NAMALWA (cell line): ENCODE measurements around the gene VWA3A.
"Not testable (repeated sequence)": the region's sequence is repeated elsewhere in the genome, so short reads cannot be mapped to it uniquely, and the experiment has no call there.

ENCODE experiments used
- DNase-seq: peaks from one replicate; pipeline ENCODE4 v3.0.0-alpha.2; 2015; ENCODE audit warnings: low spot score

The VWA3A gene

DNA sequence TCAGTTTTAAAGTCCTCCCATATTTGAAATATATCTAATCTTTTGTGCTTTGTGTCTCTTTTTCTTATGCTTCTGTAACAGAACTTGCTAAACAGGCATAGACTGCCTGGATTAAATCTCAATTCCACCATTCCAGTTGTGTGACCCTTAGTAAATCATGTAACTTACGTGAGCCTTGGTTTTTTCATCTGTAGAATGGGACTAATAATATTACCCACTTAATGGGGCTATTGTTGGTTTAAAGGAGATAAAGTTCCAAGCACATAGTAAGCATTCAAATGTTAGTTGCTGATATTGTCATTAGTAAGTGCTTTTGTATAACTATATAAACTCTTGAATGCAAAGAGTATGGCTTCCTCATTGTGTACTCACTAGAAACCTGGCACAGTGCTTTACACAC, 5.9 kb upstream of the VWA3A start:
- no peak for DNase-seq

DNA sequence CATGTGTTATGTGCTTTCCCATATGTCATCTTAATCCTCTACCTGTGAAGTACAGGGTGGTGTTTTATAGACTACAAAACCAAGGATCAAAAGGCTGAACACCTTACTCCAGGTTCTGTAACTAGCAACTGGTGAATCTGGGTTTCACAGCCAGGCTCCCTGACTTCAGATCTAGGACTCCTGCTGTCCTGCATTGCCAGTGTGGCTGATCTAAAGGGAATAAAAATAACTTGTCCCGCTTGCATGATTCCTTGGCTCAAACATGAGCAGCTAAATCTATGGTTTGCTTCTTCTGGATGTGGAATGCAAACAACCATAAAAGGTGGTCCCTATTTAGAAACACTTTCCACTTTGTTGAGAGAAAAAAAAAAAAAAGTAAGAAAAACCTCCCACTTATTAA, 3.7 kb upstream of the VWA3A start:
- no peak for DNase-seq

DNA sequence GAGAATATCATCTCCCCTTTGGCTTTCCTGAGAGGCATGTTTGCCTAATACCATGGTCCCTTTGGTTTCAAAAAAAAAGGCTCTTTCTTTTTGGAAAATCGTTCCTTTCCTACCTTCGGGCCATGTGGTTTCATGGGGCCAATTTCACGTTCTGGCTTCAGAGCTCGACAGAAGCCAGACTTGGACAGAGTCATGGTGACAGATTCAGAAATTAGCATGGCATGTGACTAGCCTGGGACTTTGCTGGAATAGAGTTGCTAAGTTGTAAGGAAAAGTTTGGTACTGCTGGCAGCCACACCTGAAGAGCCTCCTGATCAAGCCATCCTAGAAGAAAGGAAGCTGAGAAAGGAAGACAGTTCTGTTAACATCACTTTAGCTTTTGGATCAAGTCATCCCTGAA, 2.4 kb upstream of the VWA3A start:
- no peak for DNase-seq

DNA sequence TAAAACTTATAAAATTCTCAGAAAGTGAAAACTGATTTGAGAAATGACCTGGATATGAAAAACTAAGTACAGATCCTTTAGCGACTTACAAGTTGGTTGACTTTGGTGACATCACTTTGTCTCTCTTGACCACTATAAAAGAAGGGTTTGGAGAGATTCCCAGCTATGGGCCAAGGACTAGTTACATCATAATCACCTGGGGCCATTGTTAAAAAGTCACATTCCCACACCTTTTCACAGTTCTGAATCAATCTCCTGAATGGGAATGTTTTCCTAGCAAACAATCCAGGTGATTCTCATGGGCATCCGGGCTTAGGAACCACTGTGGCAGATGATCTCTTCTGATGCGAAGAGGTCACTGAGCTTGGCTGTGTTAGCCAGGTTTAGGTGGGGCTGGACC, 620 bp upstream of the VWA3A start:
- DNase-seq, result no peak

DNA sequence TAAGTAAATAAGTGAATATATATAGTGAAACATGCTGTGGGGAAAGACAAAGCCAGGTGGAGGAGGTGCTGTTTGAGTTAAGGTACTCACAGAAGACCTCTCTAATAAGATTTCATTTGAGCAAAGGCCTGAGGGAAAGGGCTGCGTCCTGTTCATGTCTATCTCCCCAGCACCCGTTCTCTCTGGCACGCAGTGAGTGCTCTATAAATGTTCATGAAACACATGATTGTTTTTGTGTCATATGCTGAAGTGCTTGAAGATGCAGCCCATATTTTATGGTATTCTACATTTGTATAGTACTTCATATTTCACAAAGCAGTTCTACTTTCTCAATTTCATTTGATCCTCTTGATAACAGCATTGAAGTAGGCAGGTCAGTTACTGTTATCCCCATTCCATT, 990 bp downstream of the VWA3A start:
- DNase-seq, result no peak

DNA sequence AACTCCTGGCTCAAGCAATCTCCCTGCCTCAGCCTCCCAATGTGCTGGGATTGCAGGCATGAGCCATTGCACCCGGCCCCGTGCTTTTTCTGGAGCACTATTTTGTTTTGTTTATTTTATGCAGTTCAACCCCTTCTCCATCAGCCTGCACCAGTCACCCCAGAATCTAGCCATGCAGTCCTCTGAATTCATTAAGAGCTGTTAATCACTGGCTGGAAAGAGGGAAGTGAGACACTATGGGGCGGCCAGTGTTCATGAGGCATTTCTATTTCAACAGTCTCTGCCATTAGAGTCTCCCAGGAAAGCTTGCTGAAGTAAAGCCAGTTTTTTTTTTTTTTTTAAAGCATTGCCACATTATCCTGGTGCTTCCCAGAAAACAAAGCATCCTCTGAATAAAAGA, 1.7 kb downstream of the VWA3A start:
- no peak for DNase-seq

DNA sequence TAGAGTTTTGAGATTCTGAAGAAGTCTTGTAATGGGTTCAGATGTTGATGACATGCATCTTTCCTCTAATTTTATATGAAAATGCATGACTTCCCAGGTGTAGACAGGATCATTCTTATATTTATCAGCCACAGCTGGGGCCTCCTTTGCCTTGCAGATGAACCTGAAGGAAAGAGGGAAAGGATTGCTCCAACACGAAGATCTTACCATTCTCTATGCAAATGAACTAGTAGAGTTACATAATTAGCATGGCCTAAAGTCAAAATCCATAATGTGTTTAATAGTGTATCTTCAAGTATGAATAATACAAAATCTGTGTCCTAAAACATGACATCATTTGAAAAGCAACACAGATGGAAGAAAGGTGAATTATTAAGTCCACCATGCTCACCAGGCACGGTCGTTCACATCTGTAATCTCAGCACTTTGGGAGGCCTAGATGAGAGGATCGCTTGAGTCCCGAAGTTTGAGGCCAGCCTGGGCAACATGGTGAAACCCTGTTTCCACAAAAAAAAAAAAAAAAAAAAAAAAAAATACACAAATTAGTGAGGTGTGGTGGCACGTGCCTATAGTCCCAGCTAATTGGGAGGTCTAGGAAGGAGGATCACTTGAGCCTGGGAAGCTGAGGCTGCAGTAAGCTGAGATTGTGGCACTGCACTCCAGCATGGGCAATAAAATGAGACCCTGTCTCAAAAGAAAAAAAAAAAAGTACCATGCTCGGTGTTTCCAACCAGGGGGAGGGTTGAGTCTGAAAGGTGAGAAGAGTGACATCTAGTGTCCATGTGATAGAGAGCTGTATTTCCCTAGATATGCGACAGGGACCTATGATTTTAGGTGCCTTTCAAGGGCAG, 6.3 kb downstream of the VWA3A start:
- peak; percentile 88 for DNase-seq

DNA sequence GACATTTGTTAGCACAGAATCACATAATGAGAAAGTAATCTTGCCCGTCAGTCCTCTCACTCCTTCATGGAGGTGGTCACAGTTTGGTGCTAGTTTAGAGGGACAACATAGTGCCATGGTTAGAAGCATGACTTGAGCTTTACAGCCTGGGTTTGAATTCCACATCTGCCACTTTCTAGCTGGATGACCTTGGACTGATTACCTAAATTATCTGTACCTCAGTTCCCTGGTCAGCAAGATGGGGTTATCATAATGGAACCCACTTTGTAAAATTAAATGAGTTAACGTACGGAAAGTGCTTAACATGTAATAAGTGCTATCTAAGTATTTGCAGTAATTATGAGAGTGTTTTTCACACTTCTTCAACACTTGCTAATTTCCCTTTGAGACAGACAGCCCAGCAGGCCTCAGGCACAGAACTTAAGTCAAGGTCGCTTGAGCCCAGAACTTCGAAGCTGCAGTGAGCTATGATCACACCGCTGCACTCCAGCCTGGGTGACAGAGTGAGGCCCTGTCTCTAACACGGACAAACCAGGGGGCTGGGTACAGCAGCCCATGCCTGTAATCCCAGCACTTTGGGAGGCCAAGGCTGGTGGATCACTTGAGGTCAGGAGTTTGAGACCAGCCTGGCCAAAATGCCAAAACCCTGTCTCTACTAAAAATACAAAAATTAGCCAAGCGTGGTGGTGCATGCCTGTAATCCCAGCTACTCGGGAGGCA, 7.1 kb downstream of the VWA3A start:
- DNase-seq, result no peak

DNA sequence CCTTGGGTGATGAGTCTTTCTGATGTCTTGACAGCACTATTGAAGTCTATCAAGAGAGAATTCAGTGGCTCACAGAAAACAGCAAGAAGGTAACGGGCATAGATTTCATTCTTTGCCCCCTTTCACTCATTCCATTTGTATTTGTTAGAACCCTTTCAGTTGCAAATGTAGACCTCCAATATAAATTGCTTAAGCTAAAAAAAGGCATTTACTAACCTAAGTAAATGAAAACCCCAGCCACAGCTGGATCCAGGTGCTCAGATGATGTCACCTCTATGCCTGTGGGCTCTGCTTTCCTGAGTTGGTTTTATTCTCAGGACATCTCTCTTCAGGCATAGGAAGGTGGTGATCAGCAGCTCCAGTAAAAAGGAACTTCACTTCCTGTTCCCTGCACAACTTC, 11.1 kb downstream of the VWA3A start:
- no peak for DNase-seq

DNA sequence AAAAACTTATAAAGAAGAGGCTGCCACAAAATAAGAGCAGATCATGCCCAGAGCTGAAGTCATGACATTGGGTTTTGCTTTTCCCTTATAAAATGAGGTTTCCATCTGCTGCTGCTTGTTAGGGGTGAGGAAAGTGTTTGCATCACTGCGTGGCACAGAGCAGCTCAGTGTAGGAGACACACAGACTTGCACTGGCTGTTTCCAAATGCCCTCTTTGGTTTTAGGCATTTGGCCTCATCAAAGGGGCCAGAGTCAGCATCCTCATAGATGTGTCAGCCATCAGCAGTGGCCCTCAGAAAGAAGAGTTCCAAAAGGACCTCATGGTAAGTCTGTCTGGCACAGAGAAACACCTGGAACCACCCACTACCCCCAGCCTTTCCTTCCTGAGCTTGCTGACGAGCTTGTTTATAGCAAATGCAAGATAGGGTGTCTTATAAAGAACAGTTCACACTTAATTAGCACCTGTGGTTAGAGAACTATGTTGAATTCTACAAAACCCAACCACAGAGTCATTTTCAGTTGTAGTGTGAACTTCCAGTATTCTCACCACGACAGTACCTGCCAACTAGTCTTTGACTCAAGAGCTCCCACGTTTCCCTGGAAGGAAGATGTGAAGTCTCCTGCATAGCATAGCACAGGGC, 17.0 kb downstream of the VWA3A start:
- DNase-seq, result no peak

DNA sequence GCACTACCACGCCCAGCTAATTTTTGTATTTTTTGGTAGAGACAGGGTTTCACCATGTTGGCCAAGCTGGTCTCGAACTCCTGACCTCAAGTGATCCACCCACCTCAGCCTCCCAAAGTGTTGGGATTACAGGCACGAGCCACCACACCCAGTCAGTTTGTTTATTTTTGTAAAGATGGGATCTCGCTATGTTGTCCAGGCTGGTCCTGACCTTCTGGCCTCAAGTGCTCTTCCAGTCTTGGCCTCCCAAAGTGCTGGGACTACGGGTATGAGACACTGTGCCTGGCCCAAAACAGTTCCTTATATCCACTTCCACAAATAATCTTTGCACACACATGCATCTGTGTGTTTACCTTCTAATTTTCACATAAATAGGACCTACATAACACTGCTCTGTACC, 19.3 kb downstream of the VWA3A start:
- DNase-seq, result not testable (repeated sequence)

DNA sequence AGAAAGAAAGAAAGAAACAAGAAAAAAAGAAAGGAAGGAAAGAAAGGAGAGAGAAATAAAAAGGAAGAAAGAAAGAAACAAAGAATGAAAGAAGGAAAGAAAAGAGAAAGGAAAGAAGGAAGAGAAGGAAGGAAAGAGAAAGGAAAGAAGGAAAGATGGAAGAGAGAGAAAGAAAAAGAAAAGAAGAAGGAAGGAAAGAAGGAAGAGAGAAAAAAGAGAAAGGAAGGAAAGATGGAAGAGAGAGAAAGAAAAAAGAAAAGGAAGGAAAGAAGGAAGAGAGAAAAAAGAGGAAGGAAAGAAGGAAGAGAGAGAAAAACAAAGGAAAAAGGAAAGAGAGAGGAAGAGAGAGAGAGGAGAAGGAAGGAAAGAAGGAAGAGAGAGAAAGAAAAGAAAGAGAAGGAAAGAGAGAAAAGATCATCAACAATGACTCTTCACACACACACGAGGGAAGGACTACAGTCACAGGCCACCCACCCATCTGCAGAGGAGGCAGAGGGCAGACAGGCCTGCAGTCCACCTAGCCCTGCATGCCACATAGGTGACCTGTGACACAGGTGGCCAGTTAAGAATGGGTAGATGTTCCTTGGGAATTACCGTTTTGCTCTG, 23.9 kb downstream of the VWA3A start:
- no peak for DNase-seq

DNA sequence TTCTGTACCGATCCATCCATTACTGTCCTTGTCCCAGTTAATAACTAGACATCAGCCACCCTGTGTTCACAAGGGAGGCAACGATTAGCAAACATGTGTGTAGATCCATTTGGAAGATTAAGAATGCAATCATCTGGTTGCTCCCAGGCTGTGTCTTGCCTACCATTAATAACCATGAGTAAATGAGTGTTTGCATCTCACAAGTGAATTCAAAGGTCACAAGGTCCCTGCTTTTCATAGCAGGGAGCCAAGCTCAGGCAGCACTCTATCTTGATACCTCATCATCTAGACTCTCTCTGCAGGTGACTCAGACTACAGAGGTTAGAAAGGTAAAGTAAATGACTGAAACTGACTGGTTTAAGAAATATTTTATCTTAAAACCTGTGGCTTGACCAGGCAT, 25.3 kb downstream of the VWA3A start:
- no peak for DNase-seq

DNA sequence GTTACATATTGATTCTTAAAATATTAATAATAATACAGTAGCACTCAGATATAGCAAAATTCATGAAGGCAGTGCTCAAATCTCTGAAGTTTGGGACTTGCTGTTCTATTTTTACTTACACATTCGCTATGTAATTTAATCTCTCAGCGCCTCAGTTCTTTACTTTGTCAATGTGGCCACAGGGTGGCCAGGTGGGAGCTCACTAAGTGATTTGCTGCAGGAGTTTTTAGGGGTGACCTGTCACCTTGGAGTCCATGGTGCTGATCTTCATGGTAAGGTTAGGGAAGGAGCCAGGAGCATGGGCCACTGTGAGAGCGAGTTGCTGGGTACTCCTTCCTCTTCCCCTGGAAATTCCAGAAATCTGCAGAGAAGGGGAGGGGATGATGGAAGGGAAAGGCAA, 28.1 kb downstream of the VWA3A start:
- no peak for DNase-seq

DNA sequence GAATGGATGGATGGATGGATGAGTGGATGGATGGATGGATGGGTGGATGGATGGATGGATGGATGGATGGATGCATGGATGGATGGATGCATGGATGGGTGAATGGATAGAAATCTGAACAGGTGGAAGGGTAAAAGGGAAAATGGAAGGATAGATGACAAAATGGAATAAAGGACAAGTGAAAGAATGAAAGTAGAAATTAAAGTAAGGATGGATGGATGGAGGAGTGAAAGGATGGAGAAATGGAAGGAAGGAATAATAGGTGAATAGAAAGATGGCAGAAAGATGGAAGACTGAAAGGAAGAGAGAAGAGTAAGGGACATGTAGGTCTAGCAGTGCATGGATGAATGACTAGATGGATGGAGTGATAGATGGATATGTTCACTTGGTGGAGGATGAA, 29.9 kb downstream of the VWA3A start:
- DNase-seq, result no peak

DNA sequence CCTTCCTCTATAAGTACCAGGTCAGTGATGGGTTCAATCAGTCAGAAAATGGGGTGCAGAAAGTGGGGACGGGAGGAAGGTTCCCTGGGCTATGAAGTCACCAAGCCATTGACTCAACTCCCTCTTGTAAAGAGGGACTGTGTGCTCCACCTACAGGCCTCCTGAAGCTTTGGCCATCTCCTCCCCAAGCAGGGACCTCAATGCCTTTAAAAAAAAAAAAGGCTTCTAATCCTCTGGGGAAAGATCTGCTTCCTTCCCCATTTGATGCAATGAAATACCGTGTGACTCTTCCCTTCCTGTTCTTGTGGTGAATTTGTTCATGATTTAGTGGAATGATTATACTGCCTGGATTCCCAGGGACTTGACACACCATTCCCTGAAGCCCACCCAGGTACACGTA, 30.8 kb downstream of the VWA3A start:
- DNase-seq, result peak; percentile 55

DNA sequence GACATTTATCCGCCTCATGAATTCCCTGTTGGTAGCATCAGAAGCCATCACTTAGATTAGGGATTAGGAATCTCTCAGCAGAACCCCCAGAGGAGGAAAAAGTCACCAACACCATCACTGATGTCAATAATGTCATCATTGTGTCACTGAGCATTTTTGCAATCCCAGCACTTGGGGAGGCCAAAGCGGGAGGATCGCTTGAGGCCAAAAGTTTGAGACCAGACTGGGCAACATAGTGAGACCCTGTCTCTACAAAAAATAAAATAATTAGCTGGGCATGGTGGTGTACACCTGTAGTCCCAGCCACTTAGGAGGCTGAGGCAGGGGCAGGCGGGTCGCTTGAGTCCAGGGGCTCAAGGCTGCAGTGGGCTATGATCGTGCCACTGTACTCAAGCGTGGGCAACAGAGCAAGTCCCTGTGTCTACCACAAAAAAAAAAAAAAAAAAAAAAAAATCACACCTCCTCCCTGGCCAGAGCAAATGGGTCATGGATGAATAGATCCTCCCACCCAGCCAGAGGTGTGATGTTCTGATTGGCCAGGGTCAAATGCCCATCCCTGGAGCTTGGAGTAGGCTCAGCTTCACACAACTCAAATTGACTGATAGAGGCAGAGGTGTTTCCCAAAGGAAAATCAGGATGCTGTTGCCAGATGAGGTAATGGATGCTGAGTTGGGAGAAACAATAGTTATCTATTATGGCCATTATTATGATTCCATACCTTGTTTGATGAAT, 31.6 kb downstream of the VWA3A start:
- DNase-seq, result no peak

DNA sequence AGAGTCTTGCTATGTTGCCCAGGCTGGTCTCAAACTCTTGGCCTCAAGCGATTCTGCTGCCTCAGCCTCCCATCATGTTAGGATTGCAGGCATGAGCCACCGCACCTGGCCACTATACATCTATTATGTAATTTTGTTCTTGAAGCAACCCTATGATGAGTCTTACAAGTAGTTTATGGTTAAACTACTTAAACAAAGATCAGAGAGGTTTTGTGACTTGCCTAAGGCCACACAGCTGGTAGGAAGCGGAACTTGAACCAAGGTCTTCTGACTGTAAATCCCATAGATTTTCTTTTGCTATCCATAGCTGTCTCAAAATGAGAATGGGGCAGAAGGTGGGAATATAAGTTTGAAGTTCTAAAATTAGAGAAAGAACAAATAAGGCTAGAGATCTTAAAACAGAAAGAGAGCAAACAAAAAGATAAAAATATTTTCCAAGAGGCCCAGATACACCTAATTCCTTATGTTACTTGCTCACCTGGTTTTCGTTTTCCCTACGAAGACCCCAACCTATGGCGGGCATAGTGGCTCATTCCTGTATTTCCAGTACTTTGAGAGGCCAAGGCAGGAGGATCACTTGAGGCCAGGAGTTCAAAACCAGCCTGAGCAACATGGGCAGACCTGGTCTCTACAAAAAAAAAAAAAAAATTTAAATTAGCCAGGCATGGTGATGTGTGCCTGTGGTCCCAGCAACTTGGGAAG, 32.4 kb downstream of the VWA3A start:
- no peak for DNase-seq

DNA sequence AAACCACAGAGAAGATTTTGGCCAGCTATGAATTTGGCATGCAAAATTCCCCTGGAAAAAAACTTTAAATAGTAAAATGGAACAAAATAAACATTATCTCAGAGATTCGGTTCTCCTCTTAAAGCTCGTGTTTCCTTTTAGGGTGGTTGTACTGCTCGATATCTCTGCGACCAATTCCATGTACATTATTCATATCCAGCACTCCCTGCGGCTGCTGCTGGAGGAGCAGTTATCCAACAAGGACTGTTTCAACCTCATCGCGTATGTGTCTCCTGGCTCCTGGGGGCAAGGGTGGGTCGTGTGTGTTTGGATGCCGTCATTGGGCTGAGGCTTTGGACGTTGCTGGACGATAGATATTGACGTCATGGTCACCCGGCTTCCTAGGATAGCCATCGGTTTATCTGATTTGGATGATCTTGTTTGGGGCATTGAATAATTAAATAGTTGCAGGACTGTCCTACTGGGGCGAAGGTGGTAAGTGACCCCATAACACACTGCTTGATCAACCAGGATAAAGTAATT, 33.8 kb downstream of the VWA3A start:
- DNase-seq, result no peak

DNA sequence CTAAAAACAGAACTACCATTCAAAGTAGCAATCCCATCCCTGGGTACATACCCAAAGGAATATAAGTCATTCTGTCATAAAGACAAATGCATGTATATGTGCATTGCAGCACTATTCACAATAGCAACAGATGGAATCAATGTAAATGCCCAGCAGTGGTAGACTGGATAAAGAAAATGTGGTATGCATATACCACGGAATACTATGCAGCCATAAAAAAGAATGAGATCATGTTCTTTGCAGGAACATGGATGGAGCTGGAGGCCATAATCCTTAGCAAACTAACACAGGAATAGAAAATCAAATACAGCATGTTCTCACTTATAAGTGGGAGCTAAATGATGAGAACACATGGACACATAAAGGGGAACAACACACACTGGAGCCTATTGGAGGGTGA, 36.2 kb downstream of the VWA3A start:
- DNase-seq, result not testable (repeated sequence)

DNA sequence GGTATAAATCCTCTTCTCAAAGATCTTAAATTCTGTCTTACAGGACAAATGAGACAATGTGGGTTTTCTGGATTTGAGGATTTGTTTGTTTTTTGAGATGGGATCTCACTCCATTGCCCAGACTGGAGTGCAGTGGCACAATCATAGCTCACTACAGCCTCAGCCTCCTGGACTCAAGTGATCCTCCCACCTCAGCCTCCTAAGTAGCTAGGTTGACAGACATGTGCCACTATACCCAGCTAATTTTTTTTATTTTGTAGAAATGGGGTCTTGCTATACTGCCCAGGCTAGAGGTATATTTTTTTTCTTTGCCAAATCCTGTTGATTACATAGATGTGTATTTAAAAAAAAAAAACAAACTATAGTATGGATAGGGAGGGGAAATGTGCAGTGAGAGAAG, 38.2 kb downstream of the VWA3A start:
- DNase-seq, result no peak
